ENCODE data around the gene CASQ1. TPM values are rescaled to one million over a fixed set of nuclear protein-coding genes. Genes with fewer than 3 reads are reported as not detected.

The CASQ1 gene
- total and polyA plus RNA-seq, 8 donors: 0.17 to 0.71 (median 0.29) TPM; not detected in 1

- Histone ChIP-seq H3K4me3 (no peak overlapping the region), H3K36me3 (no peaks in the 10 kb centered on the region), H3K27ac (no peak overlapping the region), H3K27me3 (no peaks in the 10 kb centered on the region), H3K9me3 (no peaks in the 10 kb centered on the region), H3K4me1 (peaks cover 8 to 13% of the 10 kb centered on the region in 2 donors)
- TF ChIP-seq, protein P1, sequence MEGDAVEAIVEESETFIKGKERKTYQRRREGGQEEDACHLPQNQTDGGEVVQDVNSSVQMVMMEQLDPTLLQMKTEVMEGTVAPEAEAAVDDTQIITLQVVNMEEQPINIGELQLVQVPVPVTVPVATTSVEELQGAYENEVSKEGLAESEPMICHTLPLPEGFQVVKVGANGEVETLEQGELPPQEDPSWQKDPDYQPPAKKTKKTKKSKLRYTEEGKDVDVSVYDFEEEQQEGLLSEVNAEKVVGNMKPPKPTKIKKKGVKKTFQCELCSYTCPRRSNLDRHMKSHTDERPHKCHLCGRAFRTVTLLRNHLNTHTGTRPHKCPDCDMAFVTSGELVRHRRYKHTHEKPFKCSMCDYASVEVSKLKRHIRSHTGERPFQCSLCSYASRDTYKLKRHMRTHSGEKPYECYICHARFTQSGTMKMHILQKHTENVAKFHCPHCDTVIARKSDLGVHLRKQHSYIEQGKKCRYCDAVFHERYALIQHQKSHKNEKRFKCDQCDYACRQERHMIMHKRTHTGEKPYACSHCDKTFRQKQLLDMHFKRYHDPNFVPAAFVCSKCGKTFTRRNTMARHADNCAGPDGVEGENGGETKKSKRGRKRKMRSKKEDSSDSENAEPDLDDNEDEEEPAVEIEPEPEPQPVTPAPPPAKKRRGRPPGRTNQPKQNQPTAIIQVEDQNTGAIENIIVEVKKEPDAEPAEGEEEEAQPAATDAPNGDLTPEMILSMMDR (IDR thresholded peaks at IDR 0.05): no peak
- intact Hi-C loops (cut with DNase I): loop anchor here in 1 of 2 donors (5.0 to 10.0 kb wide), 3 partner anchors 53 to 101 kb away; no protein-coding TSS in a partner anchor
- no peak for ATAC-seq
- no peak for DNase-seq
Measured at GRCh38 chr1:160191756-160192155, 1.4 kb downstream of the CASQ1 start.

GRCh38 chr1:160192234-160192633 is 1.9 kb downstream of the CASQ1 start:
- intact Hi-C loops (cut with DNase I): loop anchor here in 1 of 2 donors (5.0 to 10.0 kb wide), 3 partner anchors 53 to 100 kb away; no protein-coding TSS in a partner anchor
- no peaks in the 10 kb centered on the region for H3K27me3 ChIP-seq
- no peak for DNase-seq
- TF ChIP-seq, protein P1 (IDR thresholded peaks at IDR 0.05): no peak
- no peak overlapping the region for H3K4me3 ChIP-seq
- no peaks in the 10 kb centered on the region for H3K9me3 ChIP-seq
- ATAC-seq: no peak
- H3K4me1 ChIP-seq: peaks cover 8 to 13% of the 10 kb centered on the region in 2 donors
- H3K36me3 ChIP-seq: no peaks in the 10 kb centered on the region
- no peak overlapping the region for H3K27ac ChIP-seq

DNA sequence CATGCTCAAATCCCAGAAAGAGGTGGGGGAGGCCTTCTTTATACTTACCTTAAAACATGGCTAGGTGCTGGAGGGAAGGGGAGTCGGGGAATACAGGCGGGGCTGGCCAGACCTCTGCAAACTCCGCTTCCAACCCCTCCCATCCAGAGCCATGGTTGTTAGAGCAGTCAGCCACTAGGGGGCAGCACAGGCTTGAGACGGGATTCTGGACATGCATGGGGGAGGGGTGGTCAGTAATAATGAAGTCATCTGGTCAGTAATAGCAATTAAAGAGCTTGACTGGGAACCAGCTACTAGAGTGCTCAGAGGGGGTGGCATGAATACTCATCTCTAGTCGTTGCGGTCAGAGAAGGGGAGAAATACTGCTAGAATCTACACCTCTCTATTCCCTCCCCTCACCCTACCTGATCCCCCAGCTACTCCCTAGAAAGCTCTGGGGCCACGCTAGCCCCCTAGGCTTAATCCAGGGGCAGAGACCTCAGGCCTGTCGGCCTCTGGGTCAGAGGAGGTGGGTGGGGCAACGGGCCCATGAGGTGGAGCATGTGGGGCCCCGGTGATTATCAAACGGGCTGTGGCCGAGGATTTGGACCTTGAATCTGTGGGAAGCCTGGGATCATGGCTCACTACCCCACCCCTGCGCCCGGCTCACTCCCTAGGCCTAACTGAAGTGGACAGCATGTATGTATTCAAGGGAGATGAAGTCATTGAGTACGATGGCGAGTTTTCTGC is 2.9 kb downstream of the CASQ1 start:
- Histone ChIP-seq H3K27ac (no peak overlapping the region), H3K9me3 (no peaks in the 10 kb centered on the region), H3K27me3 (no peaks in the 10 kb centered on the region), H3K4me1 (peaks cover 8 to 13% of the 10 kb centered on the region in 2 donors), H3K4me3 (no peak overlapping the region), H3K36me3 (no peaks in the 10 kb centered on the region)
- DNase-seq (peak; percentile 81 to 92 (median 84)), ATAC-seq (peak; percentile 99)
- TF ChIP-seq, protein P1 (IDR thresholded peaks at IDR 0.05): peak; percentile 95 to 98
- intact Hi-C loops (cut with DNase I): loop anchor here in 1 of 2 donors (5.0 to 10.0 kb wide), 3 partner anchors 52 to 99 kb away; no protein-coding TSS in a partner anchor

DNA sequence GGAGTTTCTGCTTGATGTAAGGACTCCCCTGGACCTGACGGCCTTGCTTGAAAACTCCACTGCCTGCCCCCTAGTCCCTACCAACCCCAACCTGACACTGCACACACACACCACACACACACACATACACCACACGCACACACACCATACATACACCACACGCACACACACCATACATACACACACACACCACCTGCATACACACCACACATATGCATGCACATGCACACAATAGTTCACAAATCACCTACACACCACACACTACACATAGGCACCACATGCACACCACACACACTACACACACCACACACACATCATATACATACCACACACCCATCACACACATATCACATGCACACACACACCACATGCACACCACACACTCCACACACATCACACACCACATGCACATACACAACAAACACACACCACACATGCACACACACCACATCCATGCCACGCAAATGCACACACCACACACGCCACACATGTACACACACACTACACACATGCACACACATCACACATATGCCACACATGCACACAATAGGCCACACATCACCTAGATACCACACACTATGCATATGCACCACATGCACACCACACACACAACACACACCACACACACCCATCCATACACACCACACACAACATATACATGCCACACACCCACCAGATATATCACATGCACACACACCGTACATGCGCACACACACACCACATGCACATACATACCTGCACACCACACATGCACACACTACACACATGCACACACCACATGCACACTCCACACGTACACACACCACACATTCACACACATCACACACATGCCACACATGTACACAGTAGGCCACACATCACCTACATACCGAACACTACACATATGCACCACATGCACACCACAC is 3.7 kb downstream of the CASQ1 start:
- intact Hi-C loops (cut with DNase I): loop anchor here in 1 of 2 donors (5.0 to 10.0 kb wide), 3 partner anchors 51 to 98 kb away; no protein-coding TSS in a partner anchor
- no peak for ATAC-seq

More for the DNA sequence above, 3.7 kb downstream of the CASQ1 start:
- Histone ChIP-seq H3K36me3 (no peaks in the 10 kb centered on the region), H3K9me3 (no peaks in the 10 kb centered on the region), H3K4me3 (no peak overlapping the region), H3K27me3 (no peaks in the 10 kb centered on the region), H3K27ac (no peak overlapping the region), H3K4me1 (peaks cover 8 to 13% of the 10 kb centered on the region in 2 donors)
- no peak for DNase-seq
- TF ChIP-seq, protein P1 (IDR thresholded peaks at IDR 0.05): no peak
